Fibroblast of lung (primary cell): ENCODE measurements around the gene TBX15.

Source experiments
- EZH2 ChIP-seq: IDR thresholded peaks from 2 replicates; pipeline ENCODE4 v1.5.1; 2012; ENCODE audit warnings: low read length, control low read depth, mild to moderate bottlenecking; ENCODE audit errors: missing control alignments
- TF ChIP-seq, protein P1 (sequence below), 2 donors: IDR thresholded peaks in 1 of 2; conservative IDR thresholded peaks in 1 of 2; 1 replicate in 1 of 2; 2 replicates in 1 of 2; pipeline ENCODE4 v1.5.1; 2011 to 2012; ENCODE audit warnings: low read length in 2 of 2, control low read depth in 1 of 2, inconsistent platforms in 1 of 2, low read depth in 1 of 2, mild to moderate bottlenecking in 1 of 2

DNA sequence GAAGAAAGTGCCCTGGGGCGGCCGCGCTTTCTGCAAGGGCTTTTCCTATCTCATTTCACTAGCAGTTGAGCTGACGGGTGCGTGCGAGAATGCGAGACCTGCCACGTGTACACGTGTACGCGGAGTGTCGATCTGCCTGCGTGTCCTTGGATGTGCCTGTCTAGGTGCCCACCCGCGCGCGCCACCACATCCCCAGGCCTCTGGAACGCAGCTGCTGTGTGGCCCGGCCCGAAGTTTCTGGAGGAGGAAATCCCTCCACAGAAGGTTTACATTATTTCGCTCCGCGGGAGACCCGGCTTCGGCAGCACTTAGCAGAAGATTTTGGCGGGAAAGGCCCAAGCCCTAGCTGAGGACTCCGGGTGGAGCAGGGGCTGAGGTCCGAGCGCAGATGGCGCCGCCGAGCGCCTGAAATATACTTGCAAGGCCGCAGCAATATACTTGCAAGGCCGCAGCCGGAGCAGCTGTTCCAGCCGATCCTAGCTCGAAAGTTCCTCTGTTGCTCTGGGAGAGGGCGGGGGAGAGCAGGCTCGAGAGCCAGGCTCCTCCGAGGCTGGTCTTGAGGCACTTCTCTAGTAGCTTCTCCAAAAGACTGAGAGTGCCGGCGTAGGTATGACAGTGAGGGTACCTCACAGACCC, 3.9 kb downstream of the TBX15 start:
- TF ChIP-seq, protein P1, sequence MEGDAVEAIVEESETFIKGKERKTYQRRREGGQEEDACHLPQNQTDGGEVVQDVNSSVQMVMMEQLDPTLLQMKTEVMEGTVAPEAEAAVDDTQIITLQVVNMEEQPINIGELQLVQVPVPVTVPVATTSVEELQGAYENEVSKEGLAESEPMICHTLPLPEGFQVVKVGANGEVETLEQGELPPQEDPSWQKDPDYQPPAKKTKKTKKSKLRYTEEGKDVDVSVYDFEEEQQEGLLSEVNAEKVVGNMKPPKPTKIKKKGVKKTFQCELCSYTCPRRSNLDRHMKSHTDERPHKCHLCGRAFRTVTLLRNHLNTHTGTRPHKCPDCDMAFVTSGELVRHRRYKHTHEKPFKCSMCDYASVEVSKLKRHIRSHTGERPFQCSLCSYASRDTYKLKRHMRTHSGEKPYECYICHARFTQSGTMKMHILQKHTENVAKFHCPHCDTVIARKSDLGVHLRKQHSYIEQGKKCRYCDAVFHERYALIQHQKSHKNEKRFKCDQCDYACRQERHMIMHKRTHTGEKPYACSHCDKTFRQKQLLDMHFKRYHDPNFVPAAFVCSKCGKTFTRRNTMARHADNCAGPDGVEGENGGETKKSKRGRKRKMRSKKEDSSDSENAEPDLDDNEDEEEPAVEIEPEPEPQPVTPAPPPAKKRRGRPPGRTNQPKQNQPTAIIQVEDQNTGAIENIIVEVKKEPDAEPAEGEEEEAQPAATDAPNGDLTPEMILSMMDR (conservative IDR thresholded peaks at IDR 0.05 in 1 of 2, IDR thresholded peaks at IDR 0.05 in 1 of 2; ENCODE audit: low read depth in 1 of 2, low read length in 2 of 2), result no peak
- TF ChIP-seq EZH2, result no peak
